RCC 7860 (cell line): Measurements from ENCODE around the gene TRAF5.

Source experiments
- DNase-seq: peaks from one replicate; pipeline ENCODE4 v3.0.0-alpha.2; 2015; ENCODE audit warnings: low spot score
- FAIRE-seq: peaks from 2 replicates; lab custom pipeline; 2012; peaks lifted over from hg19 to GRCh38; lab: Jason Lieb, UNC

Gene TRAF5

GRCh38 chr1:211416628-211417323 lies 90.1 kb downstream of the TRAF5 start:
- FAIRE-seq (peak; percentile 96), DNase-seq (peak; percentile 76)

GRCh38 chr1:211420389-211420788 lies 93.8 kb downstream of the TRAF5 start:
- DNase-seq = no peak

GRCh38 chr1:211420845-211421454 lies 94.3 kb downstream of the TRAF5 start:
- no peak for FAIRE-seq
- no peak for DNase-seq

More at GRCh38 chr1:211420389-211420788, 93.8 kb downstream of the TRAF5 start:
- FAIRE-seq = no peak

DNA sequence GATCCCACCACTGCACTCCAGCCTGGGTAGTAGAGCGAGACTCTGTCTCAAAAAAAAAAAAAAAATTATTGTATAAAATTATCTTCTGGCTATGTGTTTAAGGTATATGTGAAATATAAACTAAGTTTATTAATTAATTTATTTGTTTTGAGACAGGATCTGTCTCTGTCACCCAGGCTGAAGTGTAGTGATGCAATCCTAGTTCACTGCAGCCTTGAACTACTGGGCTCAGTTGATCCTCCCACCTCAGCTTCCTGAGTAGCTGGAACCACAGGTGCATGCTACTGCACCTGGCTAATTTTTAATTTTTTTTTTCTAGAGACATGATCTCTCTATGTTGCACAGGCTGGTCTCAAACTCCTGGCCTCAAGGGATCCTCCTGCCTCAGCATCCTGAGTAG lies 97.4 kb downstream of the TRAF5 start:
- no peak for FAIRE-seq
- DNase-seq = no peak
